Activated B cell treated with CpG ODN at 0.5 μM for 24 hours (primary cell): ENCODE data around the gene TMC3. TPM values are rescaled to one million over a fixed set of nuclear protein-coding genes. Genes with fewer than 3 reads are reported as not detected.

Experiments used
- ATAC-seq: fragments of 200-7000 bp; cut with Tn5 transposase; one replicate; pipeline ENCODE4 v1.10.0; 2021; ENCODE audit warnings: low read depth, mild to moderate bottlenecking, moderate library complexity
- CTCF ChIA-PET: fragments of 350-600 bp; sonication (Branson Sonifier 250); formaldehyde crosslinking; loops from one replicate; lab custom pipeline; 2021; ENCODE audit warnings: antibody characterized with exemption; lab: Charles Lee
- POLR2A ChIA-PET: fragments of 350-600 bp; sonication (Branson Sonifier 250); formaldehyde crosslinking; loops from one replicate; lab custom pipeline; 2021; ENCODE audit warnings: antibody characterized with exemption; lab: Charles Lee
- DNase-seq: peaks from one replicate; pipeline ENCODE4 v3.0.0; 2022
- H3K27ac Mint-ChIP-seq: one replicate; pipeline ENCODE4 v1.8.0; 2020; ENCODE audit warnings: mixed read lengths
- H3K27me3 Mint-ChIP-seq: one replicate; pipeline ENCODE4 v1.8.0; 2021; ENCODE audit warnings: mixed read lengths
- H3K36me3 Mint-ChIP-seq: one replicate; pipeline ENCODE4 v1.8.0; 2021; ENCODE audit warnings: low read depth, mixed read lengths
- H3K4me1 Mint-ChIP-seq: one replicate; pipeline ENCODE4 v1.8.0; 2021; ENCODE audit warnings: mixed read lengths
- H3K4me3 Mint-ChIP-seq: one replicate; pipeline ENCODE4 v1.8.0; 2020; ENCODE audit warnings: mild to moderate bottlenecking, mixed read lengths
- H3K9me3 Mint-ChIP-seq: one replicate; pipeline ENCODE4 v1.8.0; 2020; ENCODE audit warnings: mixed read lengths
- intact Hi-C: fragments of 100-400 bp; cut with micrococcal nuclease; formaldehyde crosslinking; loops from one replicate; pipeline ENCODE4 v1.15.1; 2024
- total RNA-seq: library from RNA; stranded (reverse); gene quantifications from 2 replicates; pipeline ENCODE4 v1.2.3, GENCODE V29; 2022
- TF ChIP-seq, protein P1 (sequence below): fragments of 200-600 bp; IDR thresholded peaks from one replicate; pipeline ENCODE4 v1.8.0; 2022; ENCODE audit warnings: antibody characterized with exemption, mild to moderate bottlenecking

TMC3 gene
- total RNA-seq, 1 donor from 2014 or later: not detected

DNA sequence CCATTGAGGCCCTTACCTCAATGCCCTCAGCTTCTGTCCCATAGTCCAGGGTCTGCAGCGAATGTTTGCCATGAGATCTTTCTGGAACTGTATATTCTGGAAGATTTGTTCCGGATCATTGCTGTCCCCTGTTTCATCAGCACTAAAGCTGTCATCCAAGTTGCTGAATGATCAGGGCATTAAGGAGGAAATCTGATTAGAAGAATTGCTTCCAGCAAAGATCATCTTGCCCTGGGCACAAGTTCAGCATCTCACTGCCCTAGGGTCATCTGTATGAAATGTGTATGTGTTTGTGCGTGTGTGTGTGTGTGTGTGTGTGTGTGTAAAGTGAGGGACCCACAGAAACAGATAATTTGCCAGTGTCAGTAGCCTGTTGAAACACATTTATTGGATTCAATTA lies 1.4 kb downstream of the TMC3 start:
- ChIA-PET POLR2A (no interaction called here), CTCF (no interaction called here)
- no peak overlapping the region for H3K27ac Mint-ChIP-seq
- intact Hi-C loops: no loop called here
- H3K27me3 Mint-ChIP-seq: no peaks in the 10 kb centered on the region
- H3K4me3 Mint-ChIP-seq: no peak overlapping the region
- no peaks in the 10 kb centered on the region for H3K9me3 Mint-ChIP-seq
- ATAC-seq (no peak), DNase-seq (no peak)
- TF ChIP-seq, protein P1, sequence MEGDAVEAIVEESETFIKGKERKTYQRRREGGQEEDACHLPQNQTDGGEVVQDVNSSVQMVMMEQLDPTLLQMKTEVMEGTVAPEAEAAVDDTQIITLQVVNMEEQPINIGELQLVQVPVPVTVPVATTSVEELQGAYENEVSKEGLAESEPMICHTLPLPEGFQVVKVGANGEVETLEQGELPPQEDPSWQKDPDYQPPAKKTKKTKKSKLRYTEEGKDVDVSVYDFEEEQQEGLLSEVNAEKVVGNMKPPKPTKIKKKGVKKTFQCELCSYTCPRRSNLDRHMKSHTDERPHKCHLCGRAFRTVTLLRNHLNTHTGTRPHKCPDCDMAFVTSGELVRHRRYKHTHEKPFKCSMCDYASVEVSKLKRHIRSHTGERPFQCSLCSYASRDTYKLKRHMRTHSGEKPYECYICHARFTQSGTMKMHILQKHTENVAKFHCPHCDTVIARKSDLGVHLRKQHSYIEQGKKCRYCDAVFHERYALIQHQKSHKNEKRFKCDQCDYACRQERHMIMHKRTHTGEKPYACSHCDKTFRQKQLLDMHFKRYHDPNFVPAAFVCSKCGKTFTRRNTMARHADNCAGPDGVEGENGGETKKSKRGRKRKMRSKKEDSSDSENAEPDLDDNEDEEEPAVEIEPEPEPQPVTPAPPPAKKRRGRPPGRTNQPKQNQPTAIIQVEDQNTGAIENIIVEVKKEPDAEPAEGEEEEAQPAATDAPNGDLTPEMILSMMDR: no peak
- no peaks in the 10 kb centered on the region for H3K4me1 Mint-ChIP-seq
- no peaks in the 10 kb centered on the region for H3K36me3 Mint-ChIP-seq

DNA sequence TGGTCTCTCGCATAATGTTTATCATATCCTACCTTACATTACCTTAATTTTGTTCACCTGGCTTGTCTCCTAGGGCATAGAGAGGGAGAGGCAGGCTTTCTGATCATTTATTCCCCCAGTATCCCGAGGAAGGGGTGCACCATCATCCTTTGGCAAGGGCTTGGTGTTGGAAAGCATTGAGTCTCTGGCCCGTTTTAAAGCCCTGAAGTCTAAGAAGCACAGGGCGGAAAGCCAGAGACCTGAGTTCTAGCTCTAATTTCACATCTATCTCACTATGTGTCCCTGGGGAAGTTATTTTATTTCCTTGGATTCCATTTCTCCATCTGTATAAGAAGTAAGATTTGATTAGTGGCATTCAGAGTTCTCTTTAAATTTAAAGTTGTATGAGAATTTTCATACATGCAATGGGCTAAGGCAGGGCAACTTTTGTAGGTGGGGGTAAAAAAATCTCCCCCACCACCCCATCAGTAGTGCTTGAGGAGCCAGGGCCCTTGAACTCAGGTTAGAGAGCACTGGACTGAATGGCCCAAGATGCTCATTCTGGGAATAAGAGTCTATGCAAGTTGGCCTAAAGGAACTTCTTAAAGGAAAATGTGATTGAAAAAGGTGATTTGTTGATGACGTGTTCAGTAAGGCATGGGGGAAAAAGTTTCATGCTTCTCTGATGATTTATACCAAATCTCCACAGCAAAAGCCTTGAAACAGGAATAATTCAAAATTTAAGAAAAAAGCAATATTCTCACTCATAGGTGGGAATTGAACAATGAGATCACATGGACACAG lies 10.1 kb downstream of the TMC3 start:
- Mint-ChIP-seq H3K4me1 (no peaks in the 10 kb centered on the region), H3K9me3 (no peaks in the 10 kb centered on the region), H3K27ac (no peak overlapping the region), H3K27me3 (peaks cover 4% of the 10 kb centered on the region), H3K4me3 (no peak overlapping the region), H3K36me3 (no peaks in the 10 kb centered on the region)
- TF ChIP-seq, protein P1: no peak
- DNase-seq (no peak), ATAC-seq (no peak)
- POLR2A ChIA-PET: no interaction called here
- CTCF ChIA-PET: no interaction called here
- intact Hi-C loops: no loop called here

DNA sequence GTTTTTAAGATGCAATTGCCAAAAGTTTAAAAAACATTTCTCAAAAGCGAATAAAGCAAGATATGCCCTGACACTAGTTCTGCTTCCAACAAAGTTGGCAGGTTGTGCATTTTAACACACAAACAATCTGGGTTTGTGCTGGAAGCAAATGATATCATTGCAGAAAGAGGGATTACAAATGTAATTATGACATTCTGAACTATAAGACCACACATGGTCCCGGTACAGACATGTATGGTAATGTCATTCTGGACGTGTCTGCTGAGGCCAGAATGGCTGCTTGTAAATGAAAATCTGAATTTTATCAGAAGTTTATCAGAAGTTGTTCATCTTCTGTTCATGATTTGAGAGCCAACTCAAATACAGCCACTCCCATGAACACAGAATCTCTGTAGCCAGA lies 10.7 kb downstream of the TMC3 start:
- TF ChIP-seq, protein P1: no peak
- Mint-ChIP-seq H3K4me3 (no peak overlapping the region), H3K27me3 (peaks cover 9% of the 10 kb centered on the region), H3K36me3 (no peaks in the 10 kb centered on the region), H3K4me1 (no peaks in the 10 kb centered on the region), H3K9me3 (no peaks in the 10 kb centered on the region), H3K27ac (no peak overlapping the region)
- ChIA-PET CTCF (no interaction called here), POLR2A (no interaction called here)
- intact Hi-C loops: no loop called here
- no peak for ATAC-seq
- DNase-seq: no peak

DNA sequence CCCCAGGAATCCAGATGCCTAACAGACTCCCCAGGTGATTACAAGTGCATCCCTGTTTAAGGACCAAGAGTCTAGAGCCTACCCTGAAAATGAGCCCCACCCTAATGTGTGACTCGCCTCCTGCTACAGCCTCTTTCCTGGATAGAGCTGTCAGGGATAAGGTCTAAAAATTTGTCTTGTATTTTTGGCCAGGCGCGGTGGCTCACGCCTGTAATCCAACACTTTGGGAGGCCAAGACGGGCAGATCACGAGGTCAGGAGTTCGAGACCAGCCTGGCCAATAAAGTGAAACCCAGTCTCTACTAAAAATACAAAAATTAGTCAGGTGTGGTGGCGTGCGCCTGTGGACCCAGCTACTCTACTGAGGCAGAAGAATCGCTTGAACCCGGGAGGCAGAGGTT lies 11.2 kb downstream of the TMC3 start:
- Mint-ChIP-seq H3K36me3 (no peaks in the 10 kb centered on the region), H3K27ac (no peak overlapping the region), H3K4me1 (no peaks in the 10 kb centered on the region), H3K27me3 (peaks cover 11% of the 10 kb centered on the region), H3K9me3 (no peaks in the 10 kb centered on the region), H3K4me3 (no peak overlapping the region)
- no peak for ATAC-seq
- no peak for DNase-seq
- POLR2A ChIA-PET: no interaction called here
- CTCF ChIA-PET: no interaction called here
- intact Hi-C loops: no loop called here
- TF ChIP-seq, protein P1: no peak

DNA sequence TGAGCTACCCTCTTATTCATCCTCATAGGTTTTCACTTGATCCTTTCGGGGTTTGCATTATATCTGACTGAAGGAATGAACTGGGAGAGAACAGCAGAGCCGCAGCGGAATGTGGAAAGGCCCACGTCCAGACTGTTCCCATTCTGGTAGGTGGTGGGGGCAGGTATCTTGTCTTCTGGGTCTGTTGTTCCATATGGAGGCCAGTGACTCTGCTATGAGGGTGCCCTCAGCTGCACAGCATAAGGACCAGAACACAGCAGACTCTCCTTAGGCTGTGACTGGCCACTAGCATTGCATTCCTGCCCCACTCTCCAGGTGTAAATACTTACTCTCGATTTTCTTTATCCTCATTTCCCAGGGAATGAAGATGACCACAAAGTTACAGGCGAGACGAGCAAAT lies 12.1 kb downstream of the TMC3 start:
- ChIA-PET CTCF (no interaction called here), POLR2A (no interaction called here)
- no peaks in the 10 kb centered on the region for H3K9me3 Mint-ChIP-seq
- no peak overlapping the region for H3K4me3 Mint-ChIP-seq
- intact Hi-C loops: no loop called here
- H3K27me3 Mint-ChIP-seq: peaks cover 11% of the 10 kb centered on the region
- ATAC-seq (no peak), DNase-seq (no peak)
- H3K27ac Mint-ChIP-seq: no peak overlapping the region
- H3K36me3 Mint-ChIP-seq: no peaks in the 10 kb centered on the region
- TF ChIP-seq, protein P1: no peak
- H3K4me1 Mint-ChIP-seq: no peaks in the 10 kb centered on the region
